Measurements from ENCODE around the gene WFDC1.

The WFDC1 gene

DNA sequence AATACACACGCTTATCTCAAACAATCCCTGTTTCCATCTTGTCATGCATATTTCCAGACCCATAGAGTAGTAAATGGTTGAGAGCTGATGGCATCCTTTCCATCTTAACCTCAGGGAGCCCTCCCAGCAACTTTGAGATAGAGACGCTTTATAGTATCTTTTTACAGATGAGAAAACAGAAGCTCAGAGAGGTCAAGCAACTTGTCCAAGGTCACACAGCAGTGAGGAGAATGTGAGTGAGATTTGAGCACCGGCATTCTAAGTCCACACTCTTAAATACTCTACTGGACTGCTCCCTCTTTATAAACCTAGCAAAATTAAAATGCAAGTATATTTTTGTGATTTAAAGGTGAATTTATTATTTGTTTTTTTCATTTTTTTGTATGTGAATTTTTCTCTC is 35.0 kb upstream of the WFDC1 start:
- Histone ChIP-seq H3K27ac (ENCODE audit: low read depth, low read length) (no peak overlapping the region), H3K4me1 (ENCODE audit: control insufficient read depth in 1 of 2, insufficient read depth in 2 of 2, low read length in 2 of 2) (no peaks in the 10 kb centered on the region), H3K4me3 (ENCODE audit: low read depth in 1 of 2, low read length in 2 of 2) (no peak overlapping the region), H3K9me3 (ENCODE audit: control insufficient read depth in 1 of 2, low read length in 2 of 2) (peaks cover 0 to 5% of the 10 kb centered on the region in 2 donors), H3K36me3 (ENCODE audit: control insufficient read depth in 1 of 2, insufficient read depth in 2 of 2, low read length in 2 of 2) (no peaks in the 10 kb centered on the region), H3K27me3 (ENCODE audit: control insufficient read depth in 1 of 2, insufficient read depth in 2 of 2, low read length in 2 of 2) (no peaks in the 10 kb centered on the region), H3K9ac (ENCODE audit: low read depth in 1 of 2, low read length in 2 of 2) (no peak overlapping the region)

- H3K9ac ChIP-seq (ENCODE audit: low read depth in 1 of 2, low read length in 2 of 2), result no peak overlapping the region
- H3K9me3 ChIP-seq (ENCODE audit: control insufficient read depth in 1 of 2, low read length in 2 of 2), result no peaks in the 10 kb centered on the region
- H3K27me3 ChIP-seq (ENCODE audit: control insufficient read depth in 1 of 2, insufficient read depth in 2 of 2, low read length in 2 of 2), result no peaks in the 10 kb centered on the region
- no peaks in the 10 kb centered on the region for H3K36me3 ChIP-seq (ENCODE audit: control insufficient read depth in 1 of 2, insufficient read depth in 2 of 2, low read length in 2 of 2)
- no peak overlapping the region for H3K27ac ChIP-seq (ENCODE audit: low read depth, low read length)
- H3K4me3 ChIP-seq (ENCODE audit: low read depth in 1 of 2, low read length in 2 of 2), result no peak overlapping the region
- H3K4me1 ChIP-seq (ENCODE audit: control insufficient read depth in 1 of 2, insufficient read depth in 2 of 2, low read length in 2 of 2), result no peaks in the 10 kb centered on the region
Observed at GRCh38 chr16:84260766-84261554, 33.7 kb upstream of the WFDC1 start.

- Histone ChIP-seq H3K27ac (ENCODE audit: low read depth, low read length) (no peak overlapping the region), H3K9ac (ENCODE audit: low read depth in 1 of 2, low read length in 2 of 2) (no peak overlapping the region), H3K4me3 (ENCODE audit: low read depth in 1 of 2, low read length in 2 of 2) (no peak overlapping the region), H3K4me1 (ENCODE audit: control insufficient read depth in 1 of 2, insufficient read depth in 2 of 2, low read length in 2 of 2) (peaks cover 0 to 3% of the 10 kb centered on the region in 2 donors), H3K36me3 (ENCODE audit: control insufficient read depth in 1 of 2, insufficient read depth in 2 of 2, low read length in 2 of 2) (no peaks in the 10 kb centered on the region), H3K9me3 (ENCODE audit: control insufficient read depth in 1 of 2, low read length in 2 of 2) (no peaks in the 10 kb centered on the region), H3K27me3 (ENCODE audit: control insufficient read depth in 1 of 2, insufficient read depth in 2 of 2, low read length in 2 of 2) (peaks cover 0 to 4% of the 10 kb centered on the region in 2 donors)
Observed at GRCh38 chr16:84262031-84262430, 32.6 kb upstream of the WFDC1 start.

DNA sequence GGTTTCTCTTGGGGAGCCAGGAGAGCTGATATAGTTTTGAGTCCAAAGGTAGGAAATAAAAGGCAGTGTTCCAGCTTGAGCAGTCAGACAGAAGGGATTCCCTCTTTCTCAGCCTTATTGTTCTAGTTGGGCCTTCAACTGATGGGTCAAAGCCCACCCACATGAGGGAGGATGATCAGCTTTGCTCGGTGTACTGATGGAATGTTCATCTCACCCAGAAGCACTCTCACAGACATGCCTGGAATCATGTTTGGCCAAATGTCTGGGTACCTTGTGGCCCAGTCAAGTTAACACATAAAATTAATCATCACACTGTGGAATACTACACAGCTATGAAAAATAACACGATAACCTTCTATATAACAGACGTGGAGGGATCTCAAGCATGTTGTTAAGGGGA is 31.7 kb upstream of the WFDC1 start:
- Histone ChIP-seq H3K27me3 (ENCODE audit: control insufficient read depth in 1 of 2, insufficient read depth in 2 of 2, low read length in 2 of 2) (peaks cover 0 to 4% of the 10 kb centered on the region in 2 donors), H3K27ac (ENCODE audit: low read depth, low read length) (no peak overlapping the region), H3K4me3 (ENCODE audit: low read depth in 1 of 2, low read length in 2 of 2) (no peak overlapping the region), H3K36me3 (ENCODE audit: control insufficient read depth in 1 of 2, insufficient read depth in 2 of 2, low read length in 2 of 2) (no peaks in the 10 kb centered on the region), H3K4me1 (ENCODE audit: control insufficient read depth in 1 of 2, insufficient read depth in 2 of 2, low read length in 2 of 2) (peaks cover 0 to 3% of the 10 kb centered on the region in 2 donors), H3K9me3 (ENCODE audit: control insufficient read depth in 1 of 2, low read length in 2 of 2) (no peaks in the 10 kb centered on the region), H3K9ac (ENCODE audit: low read depth in 1 of 2, low read length in 2 of 2) (no peak overlapping the region)

DNA sequence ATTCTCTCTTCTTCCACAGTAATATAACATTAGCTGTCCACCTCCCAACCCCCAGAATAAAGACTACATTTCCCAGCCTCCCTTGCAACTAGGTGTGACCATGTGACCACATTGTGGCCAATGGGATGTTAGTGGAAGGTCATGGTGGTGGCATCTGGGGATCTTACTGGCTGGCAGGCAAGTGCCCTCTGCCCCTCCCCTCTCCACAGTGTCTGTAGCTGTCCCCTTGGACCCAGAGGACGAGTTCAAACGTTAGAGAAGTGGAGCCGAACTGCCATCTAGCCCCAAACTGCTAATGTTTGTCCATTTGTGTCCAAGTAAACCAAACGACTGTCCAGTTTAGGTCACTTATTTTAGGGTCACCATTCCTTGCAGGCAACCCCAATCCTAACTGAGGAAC is 28.2 kb upstream of the WFDC1 start:
- Histone ChIP-seq H3K9me3 (ENCODE audit: control insufficient read depth in 1 of 2, low read length in 2 of 2) (no peaks in the 10 kb centered on the region), H3K36me3 (ENCODE audit: control insufficient read depth in 1 of 2, insufficient read depth in 2 of 2, low read length in 2 of 2) (no peaks in the 10 kb centered on the region), H3K4me1 (ENCODE audit: control insufficient read depth in 1 of 2, insufficient read depth in 2 of 2, low read length in 2 of 2) (peaks cover 0 to 3% of the 10 kb centered on the region in 2 donors), H3K4me3 (ENCODE audit: low read depth in 1 of 2, low read length in 2 of 2) (no peak overlapping the region), H3K9ac (ENCODE audit: low read depth in 1 of 2, low read length in 2 of 2) (no peak overlapping the region), H3K27me3 (ENCODE audit: control insufficient read depth in 1 of 2, insufficient read depth in 2 of 2, low read length in 2 of 2) (peaks cover 0 to 4% of the 10 kb centered on the region in 2 donors), H3K27ac (ENCODE audit: low read depth, low read length) (no peak overlapping the region)

GRCh38 chr16:84267380-84267779 is 27.3 kb upstream of the WFDC1 start:
- H3K4me1 ChIP-seq (ENCODE audit: control insufficient read depth in 1 of 2, insufficient read depth in 2 of 2, low read length in 2 of 2), result peaks cover 0 to 3% of the 10 kb centered on the region in 2 donors
- H3K27me3 ChIP-seq (ENCODE audit: control insufficient read depth in 1 of 2, insufficient read depth in 2 of 2, low read length in 2 of 2), result peaks cover 0 to 4% of the 10 kb centered on the region in 2 donors
- H3K9ac ChIP-seq (ENCODE audit: low read depth in 1 of 2, low read length in 2 of 2), result no peak overlapping the region
- H3K9me3 ChIP-seq (ENCODE audit: control insufficient read depth in 1 of 2, low read length in 2 of 2), result no peaks in the 10 kb centered on the region
- no peaks in the 10 kb centered on the region for H3K36me3 ChIP-seq (ENCODE audit: control insufficient read depth in 1 of 2, insufficient read depth in 2 of 2, low read length in 2 of 2)
- no peak overlapping the region for H3K27ac ChIP-seq (ENCODE audit: low read depth, low read length)
- H3K4me3 ChIP-seq (ENCODE audit: low read depth in 1 of 2, low read length in 2 of 2), result no peak overlapping the region

GRCh38 chr16:84268291-84269040 is 26.2 kb upstream of the WFDC1 start:
- no peaks in the 10 kb centered on the region for H3K9me3 ChIP-seq (ENCODE audit: control insufficient read depth in 1 of 2, low read length in 2 of 2)
- H3K9ac ChIP-seq (ENCODE audit: low read depth in 1 of 2, low read length in 2 of 2), result no peak overlapping the region
- no peak overlapping the region for H3K27ac ChIP-seq (ENCODE audit: low read depth, low read length)
- H3K36me3 ChIP-seq (ENCODE audit: control insufficient read depth in 1 of 2, insufficient read depth in 2 of 2, low read length in 2 of 2), result no peaks in the 10 kb centered on the region
- no peak overlapping the region for H3K4me3 ChIP-seq (ENCODE audit: low read depth in 1 of 2, low read length in 2 of 2)
- peaks cover 0 to 4% of the 10 kb centered on the region in 2 donors for H3K27me3 ChIP-seq (ENCODE audit: control insufficient read depth in 1 of 2, insufficient read depth in 2 of 2, low read length in 2 of 2)
- peaks cover 0 to 3% of the 10 kb centered on the region in 2 donors for H3K4me1 ChIP-seq (ENCODE audit: control insufficient read depth in 1 of 2, insufficient read depth in 2 of 2, low read length in 2 of 2)

DNA sequence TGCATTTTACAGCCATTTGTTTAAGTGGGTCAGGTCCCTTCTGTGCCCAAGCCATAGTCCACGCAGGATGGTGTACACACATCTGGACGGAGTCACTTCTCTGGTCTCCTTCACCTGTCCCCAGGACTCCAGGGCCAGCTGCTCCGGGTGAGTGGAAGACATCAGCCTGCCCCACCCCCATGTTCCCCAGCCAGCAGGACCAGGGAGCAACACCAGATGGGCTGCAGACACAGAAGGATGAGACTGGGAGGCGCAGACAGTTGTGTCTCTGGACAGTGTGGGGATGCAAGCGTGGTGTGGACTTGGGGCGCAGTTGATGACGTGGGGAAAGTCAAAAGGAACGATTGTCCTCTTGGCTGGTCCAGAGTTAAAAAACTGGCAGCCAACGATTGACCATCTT is 24.6 kb upstream of the WFDC1 start:
- Histone ChIP-seq H3K4me3 (ENCODE audit: low read depth in 1 of 2, low read length in 2 of 2) (no peak overlapping the region), H3K27ac (ENCODE audit: low read depth, low read length) (no peak overlapping the region), H3K9ac (ENCODE audit: low read depth in 1 of 2, low read length in 2 of 2) (no peak overlapping the region), H3K27me3 (ENCODE audit: control insufficient read depth in 1 of 2, insufficient read depth in 2 of 2, low read length in 2 of 2) (peaks cover 0 to 4% of the 10 kb centered on the region in 2 donors), H3K36me3 (ENCODE audit: control insufficient read depth in 1 of 2, insufficient read depth in 2 of 2, low read length in 2 of 2) (no peaks in the 10 kb centered on the region), H3K9me3 (ENCODE audit: control insufficient read depth in 1 of 2, low read length in 2 of 2) (no peaks in the 10 kb centered on the region), H3K4me1 (ENCODE audit: control insufficient read depth in 1 of 2, insufficient read depth in 2 of 2, low read length in 2 of 2) (peaks cover 0 to 3% of the 10 kb centered on the region in 2 donors)

GRCh38 chr16:84270531-84270930 is 24.1 kb upstream of the WFDC1 start:
- Histone ChIP-seq H3K9ac (ENCODE audit: low read depth in 1 of 2, low read length in 2 of 2) (no peak overlapping the region), H3K36me3 (ENCODE audit: control insufficient read depth in 1 of 2, insufficient read depth in 2 of 2, low read length in 2 of 2) (no peaks in the 10 kb centered on the region), H3K9me3 (ENCODE audit: control insufficient read depth in 1 of 2, low read length in 2 of 2) (no peaks in the 10 kb centered on the region), H3K4me3 (ENCODE audit: low read depth in 1 of 2, low read length in 2 of 2) (no peak overlapping the region), H3K27me3 (ENCODE audit: control insufficient read depth in 1 of 2, insufficient read depth in 2 of 2, low read length in 2 of 2) (peaks cover 0 to 4% of the 10 kb centered on the region in 2 donors), H3K27ac (ENCODE audit: low read depth, low read length) (no peak overlapping the region), H3K4me1 (ENCODE audit: control insufficient read depth in 1 of 2, insufficient read depth in 2 of 2, low read length in 2 of 2) (peaks cover 0 to 3% of the 10 kb centered on the region in 2 donors)

GRCh38 chr16:84271037-84271436 is 23.6 kb upstream of the WFDC1 start:
- no peaks in the 10 kb centered on the region for H3K9me3 ChIP-seq (ENCODE audit: control insufficient read depth in 1 of 2, low read length in 2 of 2)
- peaks cover 0 to 4% of the 10 kb centered on the region in 2 donors for H3K27me3 ChIP-seq (ENCODE audit: control insufficient read depth in 1 of 2, insufficient read depth in 2 of 2, low read length in 2 of 2)
- no peaks in the 10 kb centered on the region for H3K36me3 ChIP-seq (ENCODE audit: control insufficient read depth in 1 of 2, insufficient read depth in 2 of 2, low read length in 2 of 2)
- H3K9ac ChIP-seq (ENCODE audit: low read depth in 1 of 2, low read length in 2 of 2), result no peak overlapping the region
- no peak overlapping the region for H3K4me3 ChIP-seq (ENCODE audit: low read depth in 1 of 2, low read length in 2 of 2)
- no peak overlapping the region for H3K27ac ChIP-seq (ENCODE audit: low read depth, low read length)
- peaks cover 0 to 3% of the 10 kb centered on the region in 2 donors for H3K4me1 ChIP-seq (ENCODE audit: control insufficient read depth in 1 of 2, insufficient read depth in 2 of 2, low read length in 2 of 2)

All from duodenal mucosa (tissue), 2 donors.